H9 (cell line): Measurements from ENCODE around the gene RICTOR. TPM values are rescaled to one million over a fixed set of nuclear protein-coding genes. Genes with fewer than 3 reads are reported as not detected.

Experiments
- DNase-seq: peaks from one replicate; pipeline ENCODE4 v3.0.0-alpha.2; 2017
- H2AFZ ChIP-seq: one replicate; pipeline ENCODE4 v1.6.1; 2013; ENCODE audit warnings: mild to moderate bottlenecking, low read length, control low read depth, moderate library complexity
- H2AK5ac ChIP-seq: 2 replicates; pipeline ENCODE4 v1.6.1; 2013; ENCODE audit warnings: low read length, control low read depth, mixed read lengths; ENCODE audit not compliant: insufficient read length
- H2BK120ac ChIP-seq: one replicate; pipeline ENCODE4 v1.6.1; 2013; ENCODE audit warnings: low read depth, mild to moderate bottlenecking, low read length, control low read depth, inconsistent platforms; ENCODE audit not compliant: poor library complexity, severe bottlenecking
- H2BK12ac ChIP-seq: 2 replicates; pipeline ENCODE4 v1.6.1; 2013; ENCODE audit warnings: low read length, control low read depth, mixed read lengths, low read depth; ENCODE audit not compliant: insufficient read length
- H2BK15ac ChIP-seq: 2 replicates; pipeline ENCODE4 v1.6.1; 2013; ENCODE audit warnings: low read depth, low read length, control low read depth
- H2BK20ac ChIP-seq: one replicate; pipeline ENCODE4 v1.6.1; 2013; ENCODE audit warnings: low read depth, mild to moderate bottlenecking, low read length, control low read depth, inconsistent platforms; ENCODE audit not compliant: poor library complexity, severe bottlenecking
- H2BK5ac ChIP-seq: 2 replicates; pipeline ENCODE4 v1.6.1; 2013; ENCODE audit warnings: low read length, control low read depth, mixed read lengths; ENCODE audit not compliant: insufficient read length
- H3K14ac ChIP-seq: 2 replicates; pipeline ENCODE4 v1.6.1; 2013; ENCODE audit warnings: low read length, control low read depth; ENCODE audit not compliant: insufficient read depth
- H3K18ac ChIP-seq: 2 replicates; pipeline ENCODE4 v1.6.1; 2013; ENCODE audit warnings: low read depth, mild to moderate bottlenecking, mixed read lengths, low read length, control low read depth; ENCODE audit not compliant: insufficient read length
- H3K23ac ChIP-seq: 2 replicates; pipeline ENCODE4 v1.6.1; 2013; ENCODE audit warnings: low read length, control low read depth, mixed read lengths, low read depth; ENCODE audit not compliant: insufficient read length
- H3K23me2 ChIP-seq: 2 replicates; pipeline ENCODE4 v1.6.1; 2013; ENCODE audit warnings: low read depth, mild to moderate bottlenecking, mixed read lengths, low read length, control low read depth; ENCODE audit not compliant: insufficient read length, poor library complexity, severe bottlenecking
- H3K27ac ChIP-seq: 2 replicates; pipeline ENCODE4 v1.5.1; 2013; ENCODE audit warnings: low read length, control low read depth, mixed read lengths, low read depth; ENCODE audit not compliant: insufficient read length
- H3K27me3 ChIP-seq: 2 replicates; pipeline ENCODE4 v1.6.1; 2013; ENCODE audit warnings: low read length, control low read depth, inconsistent platforms; ENCODE audit not compliant: insufficient read depth
- H3K4ac ChIP-seq: 2 replicates; pipeline ENCODE4 v1.6.1; 2013; ENCODE audit warnings: low read depth, mild to moderate bottlenecking, control low read depth, inconsistent platforms, low read length, moderate library complexity
- H3K4me1 ChIP-seq: 2 replicates; pipeline ENCODE4 v1.6.1; 2013; ENCODE audit warnings: low read length, control low read depth, inconsistent platforms; ENCODE audit not compliant: insufficient read depth
- H3K4me2 ChIP-seq: 2 replicates; pipeline ENCODE4 v1.6.1; 2013; ENCODE audit warnings: low read length, control low read depth, mixed read lengths; ENCODE audit not compliant: insufficient read length, insufficient read depth
- H3K56ac ChIP-seq: 2 replicates; pipeline ENCODE4 v1.6.1; 2013; ENCODE audit warnings: low read depth, mild to moderate bottlenecking, mixed read lengths, low read length, control low read depth; ENCODE audit not compliant: insufficient read length
- H3K79me1 ChIP-seq: 2 replicates; pipeline ENCODE4 v1.6.1; 2013; ENCODE audit warnings: low read depth, mild to moderate bottlenecking, moderate library complexity, low read length, control low read depth, inconsistent platforms; ENCODE audit not compliant: insufficient read depth, poor library complexity, severe bottlenecking
- H3K79me2 ChIP-seq: 2 replicates; pipeline ENCODE4 v1.6.1; 2013; ENCODE audit warnings: low read length, control low read depth, inconsistent platforms; ENCODE audit not compliant: insufficient read depth
- H3K9ac ChIP-seq: 2 replicates; pipeline ENCODE4 v1.6.1; 2013; ENCODE audit warnings: low read length, control low read depth, mixed read lengths; ENCODE audit not compliant: insufficient read length; ENCODE audit errors: extremely low read depth
- H3K9me3 ChIP-seq: one replicate; pipeline ENCODE4 v1.6.1; 2013; ENCODE audit warnings: low read depth, low read length, inconsistent platforms; ENCODE audit not compliant: control insufficient read depth
- H3T11ph ChIP-seq: one replicate; pipeline ENCODE4 v1.6.1; 2013; ENCODE audit warnings: mild to moderate bottlenecking, low read length, control low read depth, inconsistent platforms
- H4K20me1 ChIP-seq: one replicate; pipeline ENCODE4 v1.6.1; 2013; ENCODE audit not compliant: control insufficient read depth, insufficient read length, insufficient read depth
- H4K5ac ChIP-seq: 2 replicates; pipeline ENCODE4 v1.6.1; 2013; ENCODE audit warnings: low read depth, mild to moderate bottlenecking, mixed read lengths, low read length, control low read depth; ENCODE audit not compliant: insufficient read length
- H4K8ac ChIP-seq: replicated peaks from 2 replicates; pipeline ENCODE4 v1.6.1; 2013; ENCODE audit warnings: low read length, control low read depth, mixed read lengths, low read depth; ENCODE audit not compliant: insufficient read length
- H4K91ac ChIP-seq: 2 replicates; pipeline ENCODE4 v1.6.1; 2013; ENCODE audit warnings: low read depth, mild to moderate bottlenecking, moderate library complexity, mixed read lengths, low read length, control low read depth; ENCODE audit not compliant: insufficient read length
- H3K27ac Mint-ChIP-seq, 3 experiments: 2 replicates in 2 of 3; 3 replicates in 1 of 3; pipeline ENCODE4 v1.8.0; 2020 to 2021; ENCODE audit warnings: mixed read lengths in 3 of 3, mild to moderate bottlenecking in 1 of 3, moderate library complexity in 1 of 3
- H3K27me3 Mint-ChIP-seq: 2 replicates; pipeline ENCODE4 v1.8.0; 2021; ENCODE audit warnings: low read depth, mild to moderate bottlenecking, moderate library complexity, mixed read lengths
- H3K36me3 Mint-ChIP-seq, 3 experiments: 2 replicates in 2 of 3; 3 replicates in 1 of 3; pipeline ENCODE4 v1.8.0; 2020 to 2021; ENCODE audit warnings: low read depth in 3 of 3, mixed read lengths in 3 of 3; ENCODE audit not compliant: insufficient read depth in 1 of 3
- H3K4me1 Mint-ChIP-seq, 2 experiments: 2 replicates each; pipeline ENCODE4 v1.8.0; 2020; ENCODE audit warnings: mixed read lengths in 2 of 2
- H3K4me3 Mint-ChIP-seq, 2 experiments: 2 replicates in 1 of 2; 3 replicates in 1 of 2; pipeline ENCODE4 v1.8.0; 2020 to 2021; ENCODE audit warnings: mild to moderate bottlenecking in 2 of 2, mixed read lengths in 2 of 2, moderate library complexity in 1 of 2
- H3K9me3 Mint-ChIP-seq, 2 experiments: 2 replicates in 1 of 2; 3 replicates in 1 of 2; pipeline ENCODE4 v1.8.0; 2020; ENCODE audit warnings: mild to moderate bottlenecking in 2 of 2, mixed read lengths in 2 of 2, moderate library complexity in 1 of 2
- total RNA-seq: library from RNA; stranded (reverse); gene quantifications from 2 replicates; pipeline ENCODE4 v1.2.1, GENCODE V29; 2021
- TF ChIP-seq, protein P1 (sequence below): fragments of 200-600 bp; sonication (generic); conservative IDR thresholded peaks from 3 replicates; pipeline ENCODE4 v1.8.0; 2021; ENCODE audit warnings: antibody characterized with exemption, mild to moderate bottlenecking

The RICTOR gene
- total RNA-seq, 1 experiment from 2014 or later: 20.9 TPM

DNA sequence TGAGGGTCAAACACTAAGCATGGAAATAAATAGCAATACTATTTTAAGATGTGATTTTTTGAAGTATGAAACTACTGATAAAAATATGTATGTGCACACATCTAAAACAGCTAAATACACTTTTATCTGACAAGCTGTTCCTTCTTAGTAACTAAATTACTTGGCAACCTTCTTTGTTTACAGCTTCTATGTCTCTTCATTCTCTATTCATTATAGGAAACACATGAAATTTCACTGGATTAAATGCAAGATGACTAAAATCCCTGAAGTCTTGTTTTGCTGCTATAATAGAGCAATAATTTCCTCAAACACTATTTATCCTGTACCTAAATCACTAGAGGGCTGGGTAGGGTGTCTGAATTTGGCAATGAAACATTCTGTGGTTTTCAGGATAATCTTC, 11.7 kb downstream of the RICTOR start:
- Histone ChIP-seq H4K91ac (no peak overlapping the region), H2BK12ac (no peak overlapping the region), H2BK15ac (no peak overlapping the region), H3K23me2 (no peaks in the 10 kb centered on the region), H3K4me2 (no peak overlapping the region), H3K27me3 (no peaks in the 10 kb centered on the region), H3K56ac (no peak overlapping the region), H3K9me3 (peaks cover 16% of the 10 kb centered on the region), H4K8ac (no peak overlapping the region), H3K79me1 (no peaks in the 10 kb centered on the region), H3K23ac (no peak overlapping the region), H2BK5ac (no peak overlapping the region), H2AK5ac (no peak overlapping the region), H3K79me2 (peaks cover 2% of the 10 kb centered on the region; the same call in 1 of the 2 replicates), H3K18ac (no peak overlapping the region), H3K14ac (no peak overlapping the region), H3K4ac (no peak overlapping the region), H3K9ac (no peak overlapping the region), H3T11ph (no peak overlapping the region), H2BK120ac (no peak overlapping the region), H3K27ac (no peak overlapping the region), H2AFZ (no peak overlapping the region), H4K20me1 (no peaks in the 10 kb centered on the region), H2BK20ac (no peak overlapping the region), H4K5ac (no peak overlapping the region), H3K4me1 (no peaks in the 10 kb centered on the region; the same call in 1 of the 2 replicates)
- Mint-ChIP-seq H3K4me1 (peaks cover 13 to 21% of the 10 kb centered on the region in 2 experiments), H3K27ac (no peak overlapping the region), H3K4me3 (no peak overlapping the region), H3K27me3 (no peaks in the 10 kb centered on the region), H3K36me3 (peaks cover 20 to 23% (median 21%) of the 10 kb centered on the region in 3 experiments), H3K9me3 (peaks cover 13 to 20% of the 10 kb centered on the region in 2 experiments)
- TF ChIP-seq, protein P1, sequence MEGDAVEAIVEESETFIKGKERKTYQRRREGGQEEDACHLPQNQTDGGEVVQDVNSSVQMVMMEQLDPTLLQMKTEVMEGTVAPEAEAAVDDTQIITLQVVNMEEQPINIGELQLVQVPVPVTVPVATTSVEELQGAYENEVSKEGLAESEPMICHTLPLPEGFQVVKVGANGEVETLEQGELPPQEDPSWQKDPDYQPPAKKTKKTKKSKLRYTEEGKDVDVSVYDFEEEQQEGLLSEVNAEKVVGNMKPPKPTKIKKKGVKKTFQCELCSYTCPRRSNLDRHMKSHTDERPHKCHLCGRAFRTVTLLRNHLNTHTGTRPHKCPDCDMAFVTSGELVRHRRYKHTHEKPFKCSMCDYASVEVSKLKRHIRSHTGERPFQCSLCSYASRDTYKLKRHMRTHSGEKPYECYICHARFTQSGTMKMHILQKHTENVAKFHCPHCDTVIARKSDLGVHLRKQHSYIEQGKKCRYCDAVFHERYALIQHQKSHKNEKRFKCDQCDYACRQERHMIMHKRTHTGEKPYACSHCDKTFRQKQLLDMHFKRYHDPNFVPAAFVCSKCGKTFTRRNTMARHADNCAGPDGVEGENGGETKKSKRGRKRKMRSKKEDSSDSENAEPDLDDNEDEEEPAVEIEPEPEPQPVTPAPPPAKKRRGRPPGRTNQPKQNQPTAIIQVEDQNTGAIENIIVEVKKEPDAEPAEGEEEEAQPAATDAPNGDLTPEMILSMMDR: no peak
- no peak for DNase-seq
